Glomerular visceral epithelial cell (primary cell): ENCODE data around the gene ZKSCAN1.
A peak's percentile ranks its signal among the peaks of the same experiment; 100 is the strongest.
"Not testable (repeated sequence)": the region's sequence is repeated elsewhere in the genome, so short reads cannot be mapped to it uniquely, and the experiment has no call there.

ENCODE experiments used
- DNase-seq: peaks from one replicate; pipeline ENCODE4 v3.0.0-alpha.2; 2016; ENCODE audit errors: extremely low spot score

Gene ZKSCAN1

DNA sequence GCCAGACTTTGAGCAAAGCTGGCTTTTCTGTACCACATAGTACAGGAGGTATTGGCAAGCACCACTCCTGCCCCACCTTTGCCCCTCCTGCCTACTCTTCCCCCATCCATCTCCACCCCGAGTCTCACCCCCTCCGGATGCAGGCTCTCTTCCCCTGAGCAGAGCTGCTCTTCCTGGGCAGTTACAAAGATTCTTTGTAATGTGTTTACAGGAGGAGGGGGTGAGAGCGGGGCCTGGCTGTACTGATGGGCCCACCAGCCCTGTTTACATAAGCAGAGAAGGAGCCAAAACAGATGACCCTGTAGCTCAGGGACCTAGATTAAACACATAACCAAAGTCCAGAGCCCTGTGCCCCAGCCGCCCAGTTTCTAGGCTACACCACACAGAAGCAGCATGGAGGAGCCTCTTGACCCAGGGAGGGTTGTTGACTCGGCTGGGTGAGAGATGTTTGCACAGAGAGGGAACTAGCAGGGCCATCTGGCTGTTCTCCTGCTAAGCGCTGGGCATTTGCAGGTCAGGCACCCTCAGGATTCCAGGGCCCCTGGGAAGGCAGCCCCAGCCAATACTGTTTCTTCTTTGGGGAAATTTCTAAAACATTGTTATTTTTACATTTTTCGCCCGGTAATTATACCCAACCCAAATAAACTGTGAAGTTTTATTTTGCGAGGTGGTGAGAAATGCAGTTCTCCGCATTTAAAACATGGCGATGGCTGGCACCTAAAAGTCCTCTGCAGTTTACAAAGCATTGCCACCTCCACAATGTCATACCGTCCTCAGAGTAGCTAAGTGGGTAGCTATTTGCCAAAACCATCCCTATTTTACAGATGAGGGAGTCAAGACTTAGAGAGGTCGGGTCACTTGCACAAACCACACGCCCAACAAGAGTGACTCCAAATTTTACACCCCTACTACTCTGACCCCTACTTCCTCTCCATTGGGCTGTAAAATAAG lies 11.4 kb upstream of the ZKSCAN1 start:
- no peak for DNase-seq

DNA sequence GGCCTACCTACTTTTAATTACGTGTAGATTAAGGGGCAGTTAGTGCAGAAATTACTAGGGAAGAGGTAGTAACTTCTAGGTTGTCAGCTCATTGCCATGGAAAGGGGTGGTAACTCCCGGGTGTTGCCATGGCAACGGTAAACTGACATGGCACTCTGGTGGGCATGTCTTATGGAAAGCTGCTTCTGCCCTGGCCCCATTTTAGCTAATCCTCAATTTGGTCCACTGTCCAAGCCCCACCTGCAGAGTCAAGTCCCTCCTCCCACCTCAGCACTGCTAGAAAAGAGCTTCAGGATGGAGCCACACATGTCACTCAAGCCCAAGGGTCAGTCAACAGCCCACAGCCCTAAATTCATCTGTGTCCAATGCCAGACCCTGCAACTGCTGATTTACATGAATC lies 7.5 kb upstream of the ZKSCAN1 start:
- DNase-seq = no peak

GRCh38 chr7:100008525-100008924 lies 6.9 kb upstream of the ZKSCAN1 start:
- no peak for DNase-seq

DNA sequence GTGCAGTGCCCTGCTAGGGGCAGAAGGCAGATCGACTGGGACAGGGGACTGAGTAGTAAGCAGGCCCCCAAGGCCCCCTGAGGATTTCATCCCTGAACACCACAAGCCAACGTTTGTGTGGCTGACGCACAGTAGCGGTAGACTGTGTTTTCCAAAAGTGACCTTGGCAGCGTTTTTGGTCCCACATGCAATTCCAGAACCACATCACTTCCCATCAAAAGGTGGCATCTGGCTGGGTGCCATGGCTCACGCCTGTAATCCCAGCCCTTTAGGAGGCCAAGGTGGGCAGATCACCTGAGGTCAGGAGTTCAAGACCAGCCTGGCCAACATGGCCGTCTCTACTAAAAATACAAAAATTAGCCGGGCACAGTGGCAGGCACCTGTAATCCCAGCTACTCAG lies 5.4 kb upstream of the ZKSCAN1 start:
- not testable (repeated sequence) for DNase-seq

DNA sequence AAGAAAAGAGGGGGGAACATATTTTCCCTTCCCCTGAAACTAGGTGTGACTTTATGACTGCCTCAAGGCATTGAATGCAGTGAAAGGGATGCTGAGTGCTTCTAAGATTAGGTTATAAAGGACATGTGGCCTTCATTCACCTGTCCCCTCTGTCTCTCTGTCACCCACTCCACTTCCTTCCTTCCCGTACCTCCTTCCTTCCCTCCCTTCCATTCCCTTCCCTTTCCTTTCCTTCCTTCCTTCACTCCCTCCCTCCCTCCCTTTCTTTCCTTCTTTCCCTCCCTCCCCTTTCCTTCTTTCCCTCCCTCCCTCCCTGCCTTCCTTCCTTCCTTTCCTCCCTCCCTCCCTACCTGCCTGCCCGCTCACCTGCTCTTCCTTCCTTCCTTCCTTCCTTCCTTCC lies 4.5 kb upstream of the ZKSCAN1 start:
- no peak for DNase-seq

DNA sequence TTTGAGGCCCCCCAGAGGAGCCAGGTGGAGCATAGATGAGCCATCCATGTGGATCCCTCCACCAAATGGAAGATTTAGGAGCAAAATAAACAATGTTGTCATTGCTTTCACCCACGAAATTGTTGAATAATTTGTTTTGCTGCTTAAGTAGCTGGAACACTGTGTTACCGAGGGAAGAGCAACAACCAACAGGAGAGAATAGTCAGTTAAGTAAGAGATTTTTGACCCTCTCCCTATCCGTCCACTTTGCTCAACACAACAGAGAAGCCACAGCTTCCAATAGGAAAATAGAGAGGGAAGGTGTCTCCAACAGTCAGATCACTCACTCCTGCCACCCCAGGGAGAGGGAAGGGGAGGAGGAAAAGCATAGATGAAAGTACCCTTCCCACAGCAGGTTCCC lies 3.9 kb upstream of the ZKSCAN1 start:
- DNase-seq = no peak

DNA sequence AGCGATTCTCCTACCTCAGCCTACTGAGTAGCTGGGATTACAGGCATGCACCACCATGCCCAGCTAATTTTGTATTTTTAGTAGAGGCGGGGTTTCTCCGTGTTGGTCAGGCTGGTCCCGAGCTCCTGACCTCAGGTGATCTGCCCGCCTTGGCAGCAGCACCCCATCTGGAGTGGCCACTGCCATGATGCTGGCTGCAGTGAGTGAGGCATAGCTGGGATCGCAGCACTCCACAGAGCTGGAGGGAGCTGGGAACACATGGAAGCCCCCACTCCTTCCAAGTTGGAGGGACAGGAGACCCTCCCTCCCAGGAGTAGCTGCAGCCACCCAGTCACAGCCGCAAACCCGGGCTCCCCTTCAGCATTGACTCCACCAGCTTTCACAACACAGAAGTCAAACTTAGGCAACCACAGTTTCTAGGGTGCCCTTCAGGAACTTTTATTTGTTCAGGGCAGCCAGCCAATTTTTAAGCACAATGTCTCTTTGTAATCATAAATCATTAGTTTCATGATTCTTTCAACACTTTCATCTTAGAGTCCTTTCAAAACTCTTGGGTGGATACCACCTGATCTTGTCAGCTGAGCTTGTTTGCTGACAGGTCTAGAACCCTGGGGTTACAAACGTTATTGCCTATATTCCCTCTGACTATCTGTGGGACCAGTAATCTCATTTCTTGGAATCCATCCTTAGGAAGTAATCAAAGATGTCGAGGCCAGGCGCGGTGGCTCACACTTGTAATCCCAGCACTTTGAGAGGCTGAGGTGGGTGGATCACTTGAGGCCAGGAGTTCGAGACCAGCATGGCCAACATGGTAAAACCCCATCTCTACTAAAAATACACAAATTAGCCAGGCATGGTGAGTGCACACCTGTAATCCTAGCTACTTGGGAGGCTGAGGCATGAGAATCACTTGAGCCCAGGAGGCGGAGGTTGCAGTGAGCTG lies 2.7 kb upstream of the ZKSCAN1 start:
- not testable (repeated sequence) for DNase-seq

DNA sequence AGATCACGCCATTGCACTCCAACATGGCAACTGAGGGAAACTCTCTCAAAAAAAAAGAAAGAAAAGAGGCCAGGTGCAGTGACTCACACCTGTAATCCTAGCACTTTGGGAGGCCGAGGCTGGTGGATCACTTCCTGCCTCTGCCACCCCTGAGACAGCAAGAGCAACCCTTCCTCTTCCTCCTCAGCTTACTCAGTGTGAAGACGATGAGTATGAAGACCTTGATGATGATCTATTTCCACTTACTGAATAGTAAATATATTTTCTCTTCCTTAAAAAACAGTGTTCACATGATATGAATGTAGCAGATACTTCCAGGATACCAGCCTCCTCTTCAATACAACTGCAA lies 2.1 kb upstream of the ZKSCAN1 start:
- DNase-seq = no peak

- no peak for DNase-seq
Observed at GRCh38 chr7:100016215-100016901, 962 bp downstream of the ZKSCAN1 start.

DNA sequence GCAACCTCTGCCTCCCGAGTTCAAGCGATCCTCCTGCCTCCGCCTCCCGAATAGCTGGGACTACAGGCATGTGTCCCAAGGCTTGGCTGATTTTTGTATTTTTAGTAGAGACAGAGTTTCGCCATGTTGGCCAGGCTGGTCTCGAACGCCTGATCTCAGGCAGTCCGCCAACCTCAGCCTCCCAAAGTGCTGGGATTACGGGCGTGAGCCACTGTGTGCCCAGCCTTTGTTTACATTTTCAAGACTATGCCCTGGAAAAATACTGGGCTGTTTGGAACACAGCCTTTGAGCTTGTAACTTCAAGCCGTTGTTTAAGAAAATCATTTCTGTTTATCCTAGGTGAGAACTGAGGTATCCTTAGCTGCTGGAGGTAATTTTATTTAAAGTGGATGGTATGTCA lies 1.9 kb downstream of the ZKSCAN1 start:
- DNase-seq = no peak

DNA sequence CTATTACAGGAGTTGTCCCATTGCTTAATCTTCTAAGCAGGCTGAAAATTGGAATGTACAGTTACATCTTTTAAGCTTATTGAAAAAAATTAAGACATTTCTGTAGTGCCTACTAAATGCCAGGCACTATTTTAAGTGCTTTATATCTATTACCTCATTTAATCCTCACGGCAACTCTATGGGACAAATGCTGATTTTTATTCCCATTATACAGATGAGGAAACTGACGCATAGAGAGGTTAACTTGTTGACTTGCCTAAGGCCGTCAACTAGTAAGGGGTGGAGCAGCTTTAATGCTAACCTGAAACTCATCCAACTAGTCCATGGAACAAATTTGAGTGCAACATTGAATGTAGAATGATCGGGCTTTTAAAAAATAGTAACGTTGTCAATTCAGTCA lies 2.5 kb downstream of the ZKSCAN1 start:
- DNase-seq = no peak

- DNase-seq = no peak
Observed at GRCh38 chr7:100019908-100020307, 4.5 kb downstream of the ZKSCAN1 start.

DNA sequence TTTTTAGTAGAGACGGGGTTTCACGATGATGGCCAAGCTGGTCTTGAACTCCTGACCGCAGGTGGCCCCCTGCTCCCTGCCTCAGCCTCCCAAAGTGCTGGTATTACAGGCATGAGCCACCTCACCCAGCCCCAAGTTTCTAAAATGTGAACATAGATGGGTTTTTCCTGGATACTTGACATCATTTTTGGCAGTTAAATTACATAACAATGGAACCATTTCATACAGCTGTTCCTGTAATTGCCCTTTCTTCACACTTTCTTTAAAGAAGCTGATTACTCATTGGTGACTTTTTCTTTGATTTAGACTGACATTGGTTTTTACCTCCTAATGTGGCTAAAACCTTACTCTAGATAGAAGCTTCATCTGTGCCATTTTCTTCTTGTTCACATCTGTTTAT lies 5.9 kb downstream of the ZKSCAN1 start:
- no peak for DNase-seq

DNA sequence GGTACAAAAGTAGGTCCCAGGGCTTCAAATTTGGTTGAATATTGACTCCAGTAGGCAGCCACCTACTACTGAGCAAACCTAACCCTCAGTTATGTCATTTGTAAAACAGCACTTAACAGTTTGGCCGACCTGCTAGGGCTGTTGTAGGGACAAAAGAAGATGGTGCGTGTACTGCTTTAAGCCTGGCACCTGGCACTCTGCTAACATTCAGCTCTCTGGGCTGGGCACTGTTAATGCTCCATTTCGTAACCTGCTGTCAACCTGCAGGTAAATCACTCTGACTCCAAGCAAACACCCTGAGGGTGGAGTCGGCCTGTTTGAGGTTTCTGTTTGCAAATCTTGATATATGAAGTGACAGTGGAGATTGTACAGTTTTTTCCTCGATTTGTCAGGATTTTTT lies 7.2 kb downstream of the ZKSCAN1 start:
- no peak for DNase-seq

DNA sequence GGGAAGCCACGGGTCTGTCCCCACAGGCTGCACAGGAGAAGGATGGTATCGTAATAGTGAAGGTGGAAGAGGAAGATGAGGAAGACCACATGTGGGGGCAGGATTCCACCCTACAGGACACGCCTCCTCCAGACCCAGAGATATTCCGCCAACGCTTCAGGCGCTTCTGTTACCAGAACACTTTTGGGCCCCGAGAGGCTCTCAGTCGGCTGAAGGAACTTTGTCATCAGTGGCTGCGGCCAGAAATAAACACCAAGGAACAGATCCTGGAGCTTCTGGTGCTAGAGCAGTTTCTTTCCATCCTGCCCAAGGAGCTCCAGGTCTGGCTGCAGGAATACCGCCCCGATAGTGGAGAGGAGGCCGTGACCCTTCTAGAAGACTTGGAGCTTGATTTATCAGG lies 8.1 kb downstream of the ZKSCAN1 start:
- no peak for DNase-seq

GRCh38 chr7:100024020-100024619 lies 8.7 kb downstream of the ZKSCAN1 start:
- no peak for DNase-seq

GRCh38 chr7:100027197-100027596 lies 11.8 kb downstream of the ZKSCAN1 start:
- no peak for DNase-seq

DNA sequence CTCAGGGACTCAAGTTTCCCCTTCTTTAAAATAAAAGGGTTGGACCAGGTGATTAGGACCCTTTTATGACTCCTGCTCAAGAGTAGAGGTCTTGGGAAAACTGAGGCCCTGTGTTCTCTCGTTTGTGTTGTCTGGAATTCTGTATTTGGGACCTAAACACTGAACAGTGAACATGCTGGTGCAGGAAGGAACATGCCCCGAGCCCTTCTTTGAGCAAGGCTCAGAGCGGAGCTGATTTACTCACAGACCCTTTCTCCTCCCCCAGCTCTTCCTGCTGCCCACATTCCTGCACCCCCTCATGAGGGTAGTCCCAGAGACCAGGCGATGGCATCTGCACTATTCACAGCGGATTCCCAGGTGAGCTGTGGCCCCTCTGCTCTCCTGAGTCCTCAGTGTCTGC lies 14.2 kb downstream of the ZKSCAN1 start:
- DNase-seq = no peak

DNA sequence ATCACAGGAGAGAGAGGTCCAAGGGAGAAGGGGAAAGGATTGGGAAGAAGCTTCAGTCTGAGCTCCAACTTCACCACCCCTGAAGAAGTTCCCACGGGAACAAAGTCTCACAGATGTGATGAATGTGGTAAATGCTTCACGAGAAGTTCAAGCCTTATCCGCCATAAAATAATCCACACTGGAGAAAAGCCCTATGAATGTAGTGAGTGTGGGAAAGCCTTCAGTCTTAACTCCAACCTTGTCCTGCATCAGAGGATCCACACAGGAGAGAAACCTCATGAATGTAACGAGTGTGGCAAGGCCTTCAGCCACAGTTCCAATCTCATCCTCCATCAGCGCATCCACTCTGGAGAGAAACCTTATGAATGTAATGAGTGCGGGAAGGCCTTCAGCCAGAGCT lies 18.1 kb downstream of the ZKSCAN1 start:
- DNase-seq = no peak

DNA sequence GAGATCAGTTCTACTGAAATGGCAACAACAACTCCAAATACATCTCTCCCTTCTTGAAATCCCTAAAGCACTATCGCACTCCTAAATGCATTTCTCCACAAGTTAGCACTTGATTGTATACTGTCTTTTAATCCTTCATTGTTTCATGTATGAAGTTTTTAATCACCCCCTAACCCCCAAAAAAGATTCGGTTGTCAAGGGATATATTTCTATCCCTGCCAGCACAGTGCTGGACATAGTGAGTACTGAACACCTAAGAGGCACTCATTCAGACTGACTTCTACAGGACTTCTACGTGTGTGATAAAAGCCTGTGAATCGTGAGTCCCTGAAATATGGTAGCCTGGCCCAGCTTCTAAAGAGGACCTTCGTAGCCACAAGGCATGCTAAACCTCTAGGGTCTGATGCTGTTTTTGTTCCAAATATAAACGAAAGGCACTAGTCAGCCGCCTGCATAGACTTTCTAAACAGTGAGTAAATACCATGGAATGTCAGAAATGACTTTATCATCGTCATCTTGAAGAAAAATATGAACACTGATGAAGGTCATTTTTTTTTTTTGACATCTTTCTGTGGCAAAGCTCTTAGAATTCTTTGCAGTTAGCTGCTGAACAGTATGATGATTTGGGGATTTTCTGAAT lies 19.6 kb downstream of the ZKSCAN1 start:
- DNase-seq = peak; percentile 35

DNA sequence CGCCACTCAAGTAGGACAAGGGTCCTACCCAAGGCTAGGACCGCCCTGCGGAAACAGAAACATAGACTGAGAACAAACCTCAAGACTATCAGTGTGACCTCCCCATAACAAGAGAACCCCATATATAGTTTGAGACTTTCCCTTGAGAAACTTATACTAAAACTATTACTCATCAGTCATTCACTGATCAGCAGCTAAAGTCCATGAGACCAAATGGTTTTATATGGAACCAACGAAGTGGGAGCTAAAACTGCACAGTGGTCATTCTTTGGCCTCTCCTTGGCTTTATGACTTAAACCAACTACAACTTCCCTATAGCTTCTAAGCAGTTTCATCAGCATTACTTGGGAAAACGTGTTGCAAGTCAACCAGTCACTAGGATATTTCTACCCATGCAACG lies 20.5 kb downstream of the ZKSCAN1 start:
- no peak for DNase-seq
